ENCODE data around the gene ECHDC3. TPM values are rescaled to one million over a fixed set of nuclear protein-coding genes. Genes with fewer than 3 reads are reported as not detected.

Gene ECHDC3
- total and polyA plus RNA-seq, 2 of the 4 experiments (the other 2 are of a cell fraction), result 4.3 to 5.0 TPM

DNA sequence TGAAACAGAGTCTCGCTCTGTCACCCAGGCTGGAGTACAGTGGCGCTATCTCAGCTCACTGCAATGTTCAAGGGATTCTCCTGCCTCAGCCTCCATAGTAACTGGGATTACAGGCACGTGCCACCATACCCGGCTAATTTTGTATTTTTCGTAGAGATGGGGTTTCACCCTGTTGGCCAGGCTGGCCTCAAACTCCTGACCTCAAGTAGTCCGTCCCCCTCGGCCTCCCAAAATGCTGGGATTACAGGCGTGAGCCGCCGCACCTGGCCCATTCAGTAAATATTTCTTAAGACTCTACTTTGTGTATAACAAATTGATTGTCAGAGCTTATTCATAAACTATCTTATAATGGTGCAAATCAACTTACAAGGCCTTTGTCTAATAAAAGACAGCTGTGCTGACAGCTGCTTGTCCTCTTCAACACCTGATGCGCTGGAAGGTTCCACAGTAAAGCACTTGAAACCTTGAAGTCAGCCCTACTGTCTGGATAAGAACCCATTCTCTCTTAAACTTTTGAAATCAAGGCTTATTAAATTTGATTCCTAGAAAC is 14.7 kb downstream of the ECHDC3 start:
- dilution Hi-C loops (cut with HindIII; ENCODE audit: low sequenced_read_pairs, unreplicated experiment), result no loop called here
- TF ChIP-seq, protein P1, sequence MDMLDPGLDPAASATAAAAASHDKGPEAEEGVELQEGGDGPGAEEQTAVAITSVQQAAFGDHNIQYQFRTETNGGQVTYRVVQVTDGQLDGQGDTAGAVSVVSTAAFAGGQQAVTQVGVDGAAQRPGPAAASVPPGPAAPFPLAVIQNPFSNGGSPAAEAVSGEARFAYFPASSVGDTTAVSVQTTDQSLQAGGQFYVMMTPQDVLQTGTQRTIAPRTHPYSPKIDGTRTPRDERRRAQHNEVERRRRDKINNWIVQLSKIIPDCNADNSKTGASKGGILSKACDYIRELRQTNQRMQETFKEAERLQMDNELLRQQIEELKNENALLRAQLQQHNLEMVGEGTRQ (IDR thresholded peaks at IDR 0.05; ENCODE audit: low read depth, low read length), result no peak
- TF ChIP-seq RFX5 (IDR thresholded peaks at IDR 0.05; ENCODE audit: low read depth, low read length) (no peak), MAFK (IDR thresholded peaks at IDR 0.05; ENCODE audit: low read depth, low read length) (no peak), CTCF (conservative IDR thresholded peaks at IDR 0.05; ENCODE audit: low read depth, low read length) (no peak), MXI1 (IDR thresholded peaks at IDR 0.05; ENCODE audit: borderline replicate concordance, low read depth, low read length) (no peak), CEBPB (IDR thresholded peaks at IDR 0.05; ENCODE audit: low read depth, low read length) (no peak), NFE2L2 (IDR thresholded peaks at IDR 0.05; ENCODE audit: low read depth, low read length) (no peak), SMC3 (IDR thresholded peaks at IDR 0.05; ENCODE audit: low read depth, low read length) (no peak), RCOR1 (IDR thresholded peaks at IDR 0.05; ENCODE audit: insufficient replicate concordance, low read length) (no peak), BHLHE40 (IDR thresholded peaks at IDR 0.05; ENCODE audit: low read depth, low read length) (no peak), MAZ (IDR thresholded peaks at IDR 0.05; ENCODE audit: borderline replicate concordance, low read depth, low read length) (no peak)
- no peak overlapping the region for H4K5ac ChIP-seq (ENCODE audit: low read depth, low read length)
- H3K14ac ChIP-seq (replicated peaks; ENCODE audit: low read depth, low read length), result no peak overlapping the region
- no CpG with 5 or more reads among the region's 11 CpGs for WGBS, 2 experiments (ENCODE audit: extremely low coverage in 2 of 2, insufficient read length in 1 of 2)
- H3K27ac ChIP-seq (ENCODE audit: insufficient read depth, low read length), result no peak overlapping the region
- ATAC-seq (ENCODE audit: low read depth) (no peak), DNase-seq (no peak)
- H3K79me1 ChIP-seq (ENCODE audit: low read depth in 1 of 2, low read length in 2 of 2), result no peaks in the 10 kb centered on the region
- H4K20me1 ChIP-seq (ENCODE audit: insufficient read depth, low read length), result peaks cover 3% of the 10 kb centered on the region; the same call in 1 of the 2 replicates
- 0 out of 2 replicates have a peak, but pooled peaks cover 2% of the 10 kb centered on the region for H3K36me3 ChIP-seq (ENCODE audit: control insufficient read depth, insufficient read depth, low read length)
- no peak overlapping the region for H3K4me3 ChIP-seq (ENCODE audit: insufficient read depth, low read depth, low read length)
- H4K91ac ChIP-seq (ENCODE audit: insufficient read depth, low read depth, low read length), result no peak overlapping the region
- H2BK120ac ChIP-seq (ENCODE audit: low read depth, low read length), result no peak overlapping the region
- H2BK15ac ChIP-seq (ENCODE audit: low read depth, low read length), result no peak overlapping the region
- no peak overlapping the region for H2BK20ac ChIP-seq (ENCODE audit: low read depth, low read length)
- H3K27me3 ChIP-seq (ENCODE audit: control insufficient read depth, insufficient read depth, low read length), result no peaks in the 10 kb centered on the region
- no peaks in the 10 kb centered on the region for H3K9me1 ChIP-seq (ENCODE audit: insufficient read depth, low read length)
- no peak overlapping the region for H3K9ac ChIP-seq (ENCODE audit: low read depth, low read length)
- no peak overlapping the region for H2BK5ac ChIP-seq (ENCODE audit: low read depth, low read length, poor library complexity, severe bottlenecking)
- no peaks in the 10 kb centered on the region for H3K9me3 ChIP-seq (ENCODE audit: control insufficient read depth, insufficient read depth, low read length)
- ChIA-PET CTCF (interaction anchor here (0.6 to 2.3 kb wide), 7 partner anchors 15 to 337 kb away, joined by 3 to 23 read pairs (median 3); no protein-coding TSS in a partner anchor), POLR2A (ENCODE audit: unreplicated experiment) (no interaction called here)
- no peak overlapping the region for H2AK5ac ChIP-seq (ENCODE audit: low read depth, low read length)
- no peak overlapping the region for H2AFZ ChIP-seq (replicated peaks; ENCODE audit: low read length, poor library complexity)
- intact Hi-C loops (cut with micrococcal nuclease), result loop anchor here (5.0 kb wide), 1 partner anchor 335 kb away; no protein-coding TSS in a partner anchor
- no peak overlapping the region for H3K23ac ChIP-seq (ENCODE audit: low read depth, low read length)
- no peak overlapping the region for H4K8ac ChIP-seq (ENCODE audit: low read depth in 2 of 2, low read length in 2 of 2)
- H3K4me2 ChIP-seq (ENCODE audit: low read depth, low read length), result no peak overlapping the region
- in situ Hi-C loops (cut with MboI; ENCODE audit: low sequenced_read_pairs), result loop anchor here (10.0 kb wide), 1 partner anchor 242 kb away; no protein-coding TSS in a partner anchor
- no peak overlapping the region for H3K56ac ChIP-seq (ENCODE audit: extremely low read depth, insufficient read depth, low read length)
- BruUV-seq (replicated peaks), result no TSS peak
- no peak overlapping the region for H3K4ac ChIP-seq (ENCODE audit: low read depth, low read length)
- no peak overlapping the region for H3K18ac ChIP-seq (ENCODE audit: low read depth, low read length)
- peaks cover 7% of the 10 kb centered on the region; the same call in 1 of the 2 replicates for H3K4me1 ChIP-seq (ENCODE audit: control insufficient read depth, insufficient read depth, low read length)
- H2AK9ac ChIP-seq (replicated peaks; ENCODE audit: low read depth, low read length, poor library complexity), result no peak overlapping the region

All from IMR-90 (cell line).